Measurements from ENCODE around the gene ABCG4. TPM values are rescaled to one million over a fixed set of nuclear protein-coding genes. Genes with fewer than 3 reads are reported as not detected.

The ABCG4 gene
- polyA plus RNA-seq, 1 donor from 2014 or later, result 1.5 TPM

GRCh38 chr11:119121811-119122124 is 27.1 kb upstream of the ABCG4 start:
- Histone ChIP-seq H3K36me3 (ENCODE audit: insufficient read depth, low read length) (no peaks in the 10 kb centered on the region), H3F3A (ENCODE audit: insufficient read depth, low read length, poor library complexity, severe bottlenecking) (no peaks in the 10 kb centered on the region), H3K9me2 (ENCODE audit: insufficient read depth, low read length) (no peaks in the 10 kb centered on the region), H4K20me1 (ENCODE audit: insufficient read depth) (no peaks in the 10 kb centered on the region), H3K27ac (ENCODE audit: low read length) (peak overlapping the region; percentile 80), H3K27me3 (ENCODE audit: insufficient read depth, low read depth, low read length) (no peaks in the 10 kb centered on the region), H2AFZ (ENCODE audit: low read depth, low read length) (peak overlapping the region; percentile 88), H3K4me3 (ENCODE audit: low read length) (peak overlapping the region; percentile 91), H3K79me2 (replicated peaks; ENCODE audit: insufficient read depth, low read length) (peaks cover 17% of the 10 kb centered on the region), H3K9ac (ENCODE audit: low read length) (peak overlapping the region; percentile 85), H3K9me3 (ENCODE audit: low read length) (no peaks in the 10 kb centered on the region), H3K4me2 (ENCODE audit: low read length) (peak overlapping the region; percentile 68)
- TF ChIP-seq EZH2 (IDR thresholded peaks at IDR 0.05; ENCODE audit: borderline replicate concordance, insufficient read depth, low read length, poor library complexity, severe bottlenecking) (no peak), POLR2AphosphoS5 (IDR thresholded peaks at IDR 0.05) (no peak), EP300 (conservative IDR thresholded peaks at IDR 0.05; ENCODE audit: poor library complexity, severe bottlenecking) (no peak), SMC3 (conservative IDR thresholded peaks at IDR 0.05; ENCODE audit: poor library complexity) (peak; percentile 49), REST (IDR thresholded peaks at IDR 0.05; ENCODE audit: borderline replicate concordance) (no peak), CTCF (IDR thresholded peaks at IDR 0.05; ENCODE audit: poor library complexity, severe bottlenecking) (no peak)

- TF ChIP-seq MXI1 (conservative IDR thresholded peaks at IDR 0.05; ENCODE audit: poor library complexity, severe bottlenecking), result no peak
- TF ChIP-seq CTCF (IDR thresholded peaks at IDR 0.05; ENCODE audit: poor library complexity, severe bottlenecking), result no peak
- TF ChIP-seq EP300 (conservative IDR thresholded peaks at IDR 0.05; ENCODE audit: poor library complexity, severe bottlenecking), result no peak
- no peak for TF ChIP-seq SMC3 (conservative IDR thresholded peaks at IDR 0.05; ENCODE audit: poor library complexity)
- TF ChIP-seq POLR2AphosphoS5 (IDR thresholded peaks at IDR 0.05), result no peak
- TF ChIP-seq EZH2 (IDR thresholded peaks at IDR 0.05; ENCODE audit: borderline replicate concordance, insufficient read depth, low read length, poor library complexity, severe bottlenecking), result no peak
- no peak for TF ChIP-seq TAF1 (IDR thresholded peaks at IDR 0.05; ENCODE audit: low read depth)
- no peak for TF ChIP-seq RAD21 (conservative IDR thresholded peaks at IDR 0.05)
- TF ChIP-seq REST (IDR thresholded peaks at IDR 0.05; ENCODE audit: borderline replicate concordance), result no peak
These were observed 23.0 kb upstream of the ABCG4 start for GRCh38 chr11:119125821-119126220.

More at GRCh38 chr11:119125821-119126220, 23.0 kb upstream of the ABCG4 start:
- H3K9me3 ChIP-seq (ENCODE audit: low read length), result no peaks in the 10 kb centered on the region
- H3K36me3 ChIP-seq (ENCODE audit: insufficient read depth, low read length), result no peaks in the 10 kb centered on the region
- no peak overlapping the region for H3K27ac ChIP-seq (ENCODE audit: low read length)
- H3K4me3 ChIP-seq (ENCODE audit: low read length), result no peak overlapping the region
- H2AFZ ChIP-seq (ENCODE audit: low read depth, low read length), result no peak overlapping the region
- H3K79me2 ChIP-seq (replicated peaks; ENCODE audit: insufficient read depth, low read length), result peaks cover 17% of the 10 kb centered on the region
- no peaks in the 10 kb centered on the region for H3K27me3 ChIP-seq (ENCODE audit: insufficient read depth, low read depth, low read length)
- no peaks in the 10 kb centered on the region for H3F3A ChIP-seq (ENCODE audit: insufficient read depth, low read length, poor library complexity, severe bottlenecking)
- no peak overlapping the region for H3K9ac ChIP-seq (ENCODE audit: low read length)
- no peak overlapping the region for H3K4me2 ChIP-seq (ENCODE audit: low read length)
- no peaks in the 10 kb centered on the region for H4K20me1 ChIP-seq (ENCODE audit: insufficient read depth)
- H3K9me2 ChIP-seq (ENCODE audit: insufficient read depth, low read length), result no peaks in the 10 kb centered on the region

Data from neural cell (in vitro differentiated cells).